Endothelial cell of umbilical vein (primary cell): Measurements from ENCODE around the gene RAB21. TPM values are rescaled to one million over a fixed set of nuclear protein-coding genes. Genes with fewer than 3 reads are reported as not detected.

Experiments used
- BruUV-seq: library from RNA; stranded (reverse); fragments of 400-500 nt; replicated peaks from 2 replicates; lab custom pipeline; 2021; lab: Mats Ljungman, UMichigan
- CTCF ChIA-PET: fragments of 300-600, 350-600 bp; sonication (Branson Sonifier 250); formaldehyde crosslinking; loops from one replicate; lab custom pipeline; 2021; ENCODE audit warnings: antibody characterized with exemption, inconsistent platforms; lab: Charles Lee
- POLR2A ChIA-PET: fragments of 300-600, 350-600 bp; sonication (Branson Sonifier 250); formaldehyde crosslinking; loops from one replicate; lab custom pipeline; 2021; ENCODE audit warnings: antibody characterized with exemption, inconsistent platforms; lab: Charles Lee
- DNase-seq: peaks from one replicate; pipeline ENCODE4 v3.0.0-alpha.2; 2011; ENCODE audit warnings: low read depth, low spot score
- FAIRE-seq: peaks from 2 replicates; lab custom pipeline; 2011; peaks lifted over from hg19 to GRCh38; lab: Jason Lieb, UNC
- H2AFZ ChIP-seq: 2 replicates; pipeline ENCODE4 v1.6.0; 2012; ENCODE audit warnings: low read depth, low read length, control low read depth, inconsistent platforms
- H3K27ac ChIP-seq: 2 replicates; pipeline ENCODE4 v1.5.1; 2011; ENCODE audit warnings: low read depth, mild to moderate bottlenecking, control low read depth, low read length, moderate library complexity; ENCODE audit not compliant: insufficient read depth
- H3K27me3 ChIP-seq, 2 experiments: 2 replicates each; pipeline versions ENCODE4 v1.6.0 to v1.6.1; 2011; ENCODE audit warnings: low read length in 2 of 2, mixed read lengths in 1 of 2; ENCODE audit not compliant: control insufficient read depth in 2 of 2, insufficient read depth in 2 of 2
- H3K36me3 ChIP-seq, 2 experiments: 2 replicates in 1 of 2; 3 replicates in 1 of 2; pipeline ENCODE4 v1.5.1; 2011; ENCODE audit warnings: low read length in 2 of 2, mild to moderate bottlenecking in 1 of 2, moderate library complexity in 1 of 2; ENCODE audit not compliant: control insufficient read depth in 2 of 2, insufficient read depth in 2 of 2; ENCODE audit errors: extremely low read depth in 1 of 2
- H3K4me1 ChIP-seq: 3 replicates; pipeline ENCODE4 v1.5.1; 2011; ENCODE audit warnings: mild to moderate bottlenecking, low read length; ENCODE audit not compliant: control insufficient read depth, insufficient read depth; ENCODE audit errors: extremely low read depth
- H3K4me2 ChIP-seq: 2 replicates; pipeline ENCODE4 v1.6.1; 2011; ENCODE audit warnings: low read length, control low read depth, mixed read lengths; ENCODE audit not compliant: insufficient read depth
- H3K4me3 ChIP-seq, 3 experiments: fragments of 200-600 bp in 1 of 3; sonication (generic), shearing (Covaris generic) in 1 of 3; replicated peaks in 1 of 3; 2 replicates each; pipeline ENCODE4 v1.5.1; 2011 to 2016; ENCODE audit warnings: control low read depth in 3 of 3, low read length in 3 of 3, mild to moderate bottlenecking in 2 of 3, inconsistent platforms in 1 of 3, low read depth in 1 of 3, moderate library complexity in 1 of 3; ENCODE audit not compliant: insufficient read depth in 1 of 3
- H3K79me2 ChIP-seq: 2 replicates; pipeline ENCODE4 v1.6.0; 2012; ENCODE audit warnings: low read length, inconsistent platforms; ENCODE audit not compliant: control insufficient read depth, insufficient read depth
- H3K9ac ChIP-seq: replicated peaks from 2 replicates; pipeline ENCODE3; 2011; ENCODE audit warnings: low read length, control low read depth; ENCODE audit not compliant: insufficient read depth; ENCODE audit errors: extremely low read depth
- H3K9me1 ChIP-seq: replicated peaks from 3 replicates; pipeline ENCODE4 v1.6.0; 2011; ENCODE audit warnings: mild to moderate bottlenecking, low read length; ENCODE audit not compliant: control insufficient read depth, insufficient read depth; ENCODE audit errors: extremely low read depth
- H3K9me3 ChIP-seq: replicated peaks from 2 replicates; pipeline ENCODE4 v1.5.1; 2012; ENCODE audit warnings: low read length, inconsistent platforms; ENCODE audit not compliant: control insufficient read depth, insufficient read depth
- H4K20me1 ChIP-seq: replicated peaks from 2 replicates; pipeline ENCODE3; 2011; ENCODE audit warnings: mild to moderate bottlenecking, low read length; ENCODE audit not compliant: control insufficient read depth, insufficient read depth; ENCODE audit errors: extremely low read depth
- CTCF ChIP-seq, 2 donors: IDR thresholded peaks; 1 replicate in 1 of 2; 2 replicates in 1 of 2; pipeline ENCODE4 v1.5.1; 2011; ENCODE audit warnings: low read length in 2 of 2, mild to moderate bottlenecking in 2 of 2, moderate library complexity in 2 of 2, control low read depth in 1 of 2, inconsistent platforms in 1 of 2, low read depth in 1 of 2; ENCODE audit not compliant: insufficient read depth in 1 of 2; ENCODE audit errors: extremely low read depth in 1 of 2
- EZH2 ChIP-seq: IDR thresholded peaks from 2 replicates; pipeline ENCODE4 v1.6.1; 2012; ENCODE audit warnings: borderline replicate concordance, low read depth, mild to moderate bottlenecking, moderate library complexity, low read length, inconsistent platforms; ENCODE audit not compliant: severe bottlenecking
- FOS ChIP-seq: IDR thresholded peaks from 2 replicates; pipeline ENCODE4 v1.6.1; 2011; ENCODE audit warnings: mild to moderate bottlenecking, low read length, moderate library complexity, borderline replicate concordance; ENCODE audit not compliant: insufficient read depth
- GATA2 ChIP-seq: IDR thresholded peaks from 2 replicates; pipeline ENCODE4 v1.7.0; 2011; ENCODE audit warnings: low read depth, mild to moderate bottlenecking, moderate library complexity, mixed read lengths, low read length; ENCODE audit not compliant: insufficient read length, insufficient read depth
- JUN ChIP-seq: IDR thresholded peaks from 2 replicates; pipeline ENCODE4 v1.6.1; 2011; ENCODE audit warnings: borderline replicate concordance, low read depth; ENCODE audit not compliant: insufficient read length, insufficient read depth
- MAX ChIP-seq: IDR thresholded peaks from 2 replicates; pipeline ENCODE4 v1.6.1; 2011; ENCODE audit not compliant: insufficient read depth, insufficient read length
- MYC ChIP-seq: IDR thresholded peaks from one replicate; pipeline ENCODE4 v1.6.1; 2011; ENCODE audit warnings: mild to moderate bottlenecking, low read depth, low read length
- POLR2A ChIP-seq: IDR thresholded peaks from 2 replicates; pipeline ENCODE4 v1.6.1; 2012; ENCODE audit warnings: low read depth, mild to moderate bottlenecking, control low read depth, low read length
- POLR2AphosphoS5 ChIP-seq: IDR thresholded peaks from 2 replicates; pipeline ENCODE4 v1.6.1; 2012; ENCODE audit warnings: low read depth, mild to moderate bottlenecking, control low read depth, low read length, moderate library complexity; ENCODE audit not compliant: insufficient read depth
- dilution Hi-C: fragments of 300-500 bp; cut with MboI; formaldehyde crosslinking; loops from one replicate; pipeline ENCODE4 v1.15.0; 2019; ENCODE audit warnings: low sequenced_read_pairs; ENCODE audit not compliant: extremely low pct_ligation_motif_present
- intact Hi-C: fragments of 100-400 bp; cut with micrococcal nuclease; formaldehyde crosslinking; loops from one replicate; pipeline ENCODE4 v1.10.0; 2022
- polyA plus RNA-seq, 4 experiments: library from polyadenylated mRNA; depleted of rRNA in 3 of 4; stranded (reverse) in 3 of 4; unstranded in 1 of 4; fragments of >200 nt; gene quantifications; 2 replicates each; pipeline versions ENCODE4 v1.2.1 to v1.2.3, GENCODE V29; 2011 to 2012; ENCODE audit warnings: missing spikeins in 1 of 4
- total RNA-seq: library from RNA; stranded (reverse); gene quantifications from 2 replicates; pipeline ENCODE4 v1.2.3, GENCODE V29; 2021

The RAB21 gene
- total and polyA plus RNA-seq, 2 donors (not counting 3 experiments of a cell fraction or from before 2014, with no cell fraction given), result 1.8 to 49.6 TPM

DNA sequence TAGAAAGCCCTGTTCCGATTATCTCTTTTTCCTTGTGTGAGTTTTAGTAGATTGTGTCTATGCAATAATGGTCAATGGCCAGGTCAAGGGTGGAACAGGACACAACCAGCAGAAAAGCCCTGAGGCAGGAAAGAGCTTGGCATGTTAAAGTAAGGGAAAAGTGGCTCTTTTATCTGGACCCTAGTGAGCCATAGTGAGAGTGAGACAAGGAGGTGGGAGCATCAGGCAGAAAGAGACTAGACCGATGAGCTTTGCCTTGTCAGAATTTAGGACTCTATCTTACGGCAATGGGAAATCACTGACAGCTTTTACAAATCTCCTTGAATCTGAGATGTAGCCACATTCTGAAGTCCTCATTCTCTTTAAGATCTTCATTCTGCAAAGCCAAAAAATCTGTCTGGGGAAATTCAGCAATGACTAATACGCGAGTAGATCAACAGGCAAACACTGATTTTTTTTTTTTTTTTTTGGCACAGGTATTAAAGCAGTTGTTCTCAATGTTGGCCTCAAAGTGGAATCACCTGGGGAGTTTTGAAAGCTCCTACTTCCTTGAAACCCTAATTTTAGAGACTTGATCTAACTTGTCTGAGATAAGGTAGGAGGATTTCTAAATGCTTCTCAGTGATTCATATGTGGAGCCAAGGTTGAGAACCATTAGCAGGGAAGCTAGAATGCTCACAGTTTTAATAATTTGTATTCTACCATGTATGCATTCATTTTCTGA is 34.9 kb upstream of the RAB21 start:
- H3K4me3 ChIP-seq, result no peak overlapping the region
- H3K9me3 ChIP-seq, result no peaks in the 10 kb centered on the region
- H3K9me1 ChIP-seq, result no peaks in the 10 kb centered on the region
- H3K4me1 ChIP-seq, result no peaks in the 10 kb centered on the region
- CTCF ChIA-PET, result interaction anchor here (0.9 kb wide), 1 partner anchor 16 kb away, joined by 3 read pairs; no protein-coding TSS in a partner anchor
- TF ChIP-seq GATA2 (no peak), MYC (no peak), POLR2AphosphoS5 (no peak), CTCF (IDR thresholded peaks at IDR 0.05; ENCODE audit: extremely low read depth in 1 of 2, insufficient read depth in 1 of 2, low read depth in 1 of 2, low read length in 2 of 2) (no peak), FOS (no peak), POLR2A (no peak), EZH2 (no peak), JUN (no peak), MAX (no peak)
- no peak overlapping the region for H3K27ac ChIP-seq
- POLR2A ChIA-PET, result no interaction called here
- H3K27me3 ChIP-seq, result peaks cover 2% of the 10 kb centered on the region in 2 experiments
- no peak for DNase-seq
- intact Hi-C loops, result no loop called here
- FAIRE-seq, result no peak
- H4K20me1 ChIP-seq, result no peaks in the 10 kb centered on the region
- no TSS peak for BruUV-seq
- H3K36me3 ChIP-seq, result no peaks in the 10 kb centered on the region
- no peak overlapping the region for H2AFZ ChIP-seq
- H3K4me2 ChIP-seq, result no peak overlapping the region
- no peaks in the 10 kb centered on the region for H3K79me2 ChIP-seq
- H3K9ac ChIP-seq, result no peak overlapping the region
- dilution Hi-C loops, result no loop called here
